Spleen (tissue), 11 donors: ENCODE measurements around the gene NOTCH3. TPM values are rescaled to one million over a fixed set of nuclear protein-coding genes. Genes with fewer than 3 reads are reported as not detected.

Experiments used
- microRNA-seq, 3 donors: library from miRNA; unstranded; fragments of <30 nt; microRNA quantifications; one replicate each; pipeline versions ENCODE4 to v1.1.0, GENCODE V29; 2019 to 2020
- polyA plus RNA-seq, 3 donors: library from polyadenylated mRNA; stranded (reverse); fragments of 200-250 nt; gene quantifications; one replicate each; pipeline ENCODE4 v1.2.1, GENCODE V29; 2013
- small RNA-seq, 4 donors: library from RNA; depleted of rRNA; stranded (forward); fragments of <200 nt; gene quantifications; one replicate each; pipeline ENCODE3, GENCODE V24; 2016
- total RNA-seq, 7 donors: library from RNA; depleted of rRNA in 3 of 7; stranded (reverse); fragments of >200 nt in 3 of 7; fragmentation: NEBNext Ultra II Directional in 4 of 7; extraction: Animal tissue kit (Norgen Biotek cat#: 25700) in 4 of 7; gene quantifications; one replicate each; pipeline versions ENCODE4 v1.1.0 to v1.2.1, GENCODE V29; 2016 to 2021
- donor health status: healthy with polysubstance abuse.
- donor health status: DM: no; HTN: no; CAD: no; lungs with moderate emphysema.
- donor health status: DM: no; HTN: no; CAD: no.
- donor health status: Bipolar disorder and iron deficiency.
- donor health status: healthy.
- donor health status: DM: no; HTN: no; CAD: no.
- donor health status: DM: yes; HTN: yes; CAD: no.

NOTCH3 gene
- total and polyA plus RNA-seq, 10 donors, result 1.4 to 94.9 (median 58.2) TPM

Small RNAs within 50 kb of the gene (microRNA-seq; reads per million reads assigned to microRNA genes)
- gene MIR6795, result 0 to 0.85 (median 0.36) reads per million in 3 donors

Small RNAs within 50 kb of the gene (small RNA-seq; reads per million reads assigned to genes)
- gene MIR6795 (0 to 0.41 (median 0) reads per million in 4 donors), gene RNU6-782P (0 reads per million in 4 donors)

Other genes with a start within 250 kb of the NOTCH3 start
- not detected for gene SLC1A6, start 221.1 kb downstream of the NOTCH3 start, total RNA-seq
- gene SLC1A6, start 221.1 kb downstream of the NOTCH3 start, polyA plus RNA-seq, result not detected
- gene CASP14, start 151.5 kb downstream of the NOTCH3 start, total RNA-seq, result not detected
- not detected for gene CASP14, start 151.5 kb downstream of the NOTCH3 start, polyA plus RNA-seq
- gene OR1I1, start 118.8 kb downstream of the NOTCH3 start, total RNA-seq, result not detected
- under 1 TPM in 1 of 3 donors, not detected in 2; 0.06 TPM for gene OR1I1, start 118.8 kb downstream of the NOTCH3 start, polyA plus RNA-seq
- gene SYDE1, start 93.6 kb downstream of the NOTCH3 start, total RNA-seq, result 10 to 100 TPM in 6 of 7 donors, 1 to 10 TPM in 1; 8.3 to 27.6 (median 17.0) TPM
- gene SYDE1, start 93.6 kb downstream of the NOTCH3 start, polyA plus RNA-seq, result 1 to 10 TPM; 2.0 to 5.2 (median 2.9) TPM
- 1 to 10 TPM; 1.6 to 6.6 (median 3.8) TPM for gene EPHX3, start 31.5 kb upstream of the NOTCH3 start, total RNA-seq
- gene EPHX3, start 31.5 kb upstream of the NOTCH3 start, polyA plus RNA-seq, result under 1 TPM; 0.13 to 0.67 (median 0.59) TPM
- gene BRD4, start 131.5 kb upstream of the NOTCH3 start, total RNA-seq, result 100 to 1,000 TPM in 4 of 7 donors, 10 to 100 TPM in 3; 50.7 to 146 (median 124) TPM
- 10 to 100 TPM; 10.3 to 35.9 (median 14.2) TPM for gene BRD4, start 131.5 kb upstream of the NOTCH3 start, polyA plus RNA-seq
- 10 to 100 TPM; 24.9 to 51.3 (median 48.9) TPM for gene AKAP8, start 178.8 kb upstream of the NOTCH3 start, total RNA-seq
- 10 to 100 TPM; 13.9 to 24.8 (median 21.9) TPM for gene AKAP8, start 178.8 kb upstream of the NOTCH3 start, polyA plus RNA-seq
- 100 to 1,000 TPM; 121 to 236 (median 140) TPM for gene AKAP8L, start 218.0 kb upstream of the NOTCH3 start, total RNA-seq
- 100 to 1,000 TPM in 1 of 3 donors, 10 to 100 TPM in 2; 41.2 to 131 (median 87.8) TPM for gene AKAP8L, start 218.0 kb upstream of the NOTCH3 start, polyA plus RNA-seq
- 10 to 100 TPM; 23.1 to 33.7 (median 26.9) TPM for gene WIZ, start 249.0 kb upstream of the NOTCH3 start, total RNA-seq
- gene WIZ, start 249.0 kb upstream of the NOTCH3 start, polyA plus RNA-seq, result 10 to 100 TPM in 1 of 3 donors, 1 to 10 TPM in 2; 6.6 to 14.8 (median 7.0) TPM